K562 (cell line): ENCODE data around the gene RSRP1.

Source experiments
- BCL6 ChIP-seq: fragments of 250-450 bp; sonication (Bioruptor Pico); IDR thresholded peaks from 2 replicates; pipeline ENCODE4 v1.4.0; 2020
- CHD1 ChIP-seq: fragments of 200-600 bp; sonication (generic); IDR thresholded peaks from one replicate; pipeline ENCODE4 v1.6.1; 2012; ENCODE audit warnings: mild to moderate bottlenecking, moderate library complexity, low read length, inconsistent platforms
- NFIC ChIP-seq: fragments of 450-650 bp; IDR thresholded peaks from 2 replicates; pipeline ENCODE4 v1.6.1; 2017; ENCODE audit warnings: mild to moderate bottlenecking, inconsistent platforms
- RAD21 ChIP-seq, 2 experiments: fragments of 250-450 bp in 1 of 2; fragments of 450-650 bp in 1 of 2; sonication (Bioruptor Pico) in 1 of 2; formaldehyde crosslinking in 1 of 2; IDR thresholded peaks in 1 of 2; conservative IDR thresholded peaks in 1 of 2; 2 replicates each; pipeline versions ENCODE4 v1.4.0 to v1.8.0; 2020 to 2022; ENCODE audit warnings: mild to moderate bottlenecking in 2 of 2, moderate library complexity in 1 of 2
- SAP30 ChIP-seq: fragments of 200-600 bp; sonication (generic); IDR thresholded peaks from 2 replicates; pipeline ENCODE4 v1.6.1; 2012; ENCODE audit warnings: borderline replicate concordance, low read depth, mild to moderate bottlenecking, moderate library complexity, low read length, control low read depth, inconsistent platforms; ENCODE audit not compliant: insufficient read depth, poor library complexity, severe bottlenecking
- SNIP1 ChIP-seq: fragments of 450-650 bp; IDR thresholded peaks from 2 replicates; pipeline ENCODE4 v1.7.1; 2017; ENCODE audit warnings: low read depth, mild to moderate bottlenecking
- SP1 ChIP-seq: sonication (generic); formaldehyde crosslinking; IDR thresholded peaks from 2 replicates; pipeline ENCODE4 v1.8.1; 2022; ENCODE audit warnings: mild to moderate bottlenecking, missing genetic modification reagents
- TEAD4 ChIP-seq, 2 experiments: sonication (generic) in 1 of 2; formaldehyde crosslinking in 1 of 2; IDR thresholded peaks; 2 replicates each; pipeline versions ENCODE4 v1.6.1 to v1.8.0; 2012 to 2022; ENCODE audit warnings: borderline replicate concordance in 1 of 2, inconsistent platforms in 1 of 2, low read length in 1 of 2, mild to moderate bottlenecking in 1 of 2, missing genetic modification reagents in 1 of 2
- ZKSCAN1 ChIP-seq: fragments of 150-350 bp; IDR thresholded peaks from 2 replicates; pipeline ENCODE4 v1.6.1; 2016; ENCODE audit warnings: low read depth, low read length
- ZNF232 ChIP-seq: sonication (generic); formaldehyde crosslinking; IDR thresholded peaks from 2 replicates; pipeline ENCODE4 v1.8.0; 2022; ENCODE audit warnings: mild to moderate bottlenecking, missing genetic modification reagents

DNA sequence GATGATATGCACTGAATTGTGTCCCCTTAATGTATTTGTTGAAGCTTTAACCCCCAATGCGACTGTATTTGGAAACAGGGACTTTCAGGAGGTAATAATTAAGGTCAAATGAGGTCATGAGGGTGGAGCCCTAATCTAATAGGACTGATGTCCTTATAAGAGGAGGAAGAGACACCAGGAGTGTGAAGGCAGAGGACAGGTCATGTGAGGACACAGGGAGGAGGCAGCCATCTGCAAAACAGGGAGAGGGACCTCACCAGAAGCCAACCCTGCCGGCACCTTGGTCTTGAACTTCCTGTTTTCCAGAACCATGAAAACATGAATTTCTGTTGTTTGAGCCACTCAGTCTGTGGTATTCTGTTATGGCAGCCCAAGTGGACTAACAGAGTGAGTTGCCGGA, 30.2 kb downstream of the RSRP1 start:
- TF ChIP-seq CHD1 (no peak), NFIC (no peak), SNIP1 (no peak), RAD21 (CRISPR knock-in tag; conservative IDR thresholded peaks at IDR 0.05 in 1 of 2, IDR thresholded peaks at IDR 0.05 in 1 of 2) (no peak), ZNF232 (CRISPR knock-in tag) (no peak), SP1 (CRISPR knock-in tag) (no peak), ZKSCAN1 (no peak), SAP30 (no peak), BCL6 (CRISPR knock-in tag) (no peak), TEAD4 (IDR thresholded peaks at IDR 0.05; ENCODE audit: low read length) (no peak), TEAD4 (CRISPR knock-in tag; IDR thresholded peaks at IDR 0.05; ENCODE audit: borderline replicate concordance) (no peak)
